Naive B cell (primary cell): ENCODE data around the gene MMP7. TPM values are rescaled to one million over a fixed set of nuclear protein-coding genes. Genes with fewer than 3 reads are reported as not detected.
A peak's percentile ranks its signal among the peaks of the same experiment; 100 is the strongest.

Experiments
- ATAC-seq, 2 donors: fragments of 150-1000 bp; cut with Tn5 transposase; 2 replicates each; pipeline ENCODE4 v1.10.0; 2021; ENCODE audit warnings: low read depth in 2 of 2, mild to moderate bottlenecking in 2 of 2, moderate library complexity in 2 of 2
- DNase-seq: peaks from one replicate; pipeline ENCODE4 v3.0.0; 2022
- H3K27ac Mint-ChIP-seq, 6 donors: one replicate each; pipeline ENCODE4 v1.8.0; 2020 to 2022; ENCODE audit warnings: mild to moderate bottlenecking in 6 of 6, mixed read lengths in 6 of 6, moderate library complexity in 5 of 6, inconsistent platforms in 2 of 6
- H3K27me3 Mint-ChIP-seq, 3 donors: one replicate each; pipeline ENCODE4 v1.8.0; 2021 to 2022; ENCODE audit warnings: mixed read lengths in 3 of 3, mild to moderate bottlenecking in 1 of 3
- H3K36me3 Mint-ChIP-seq, 2 donors: one replicate each; pipeline ENCODE4 v1.8.0; 2020 to 2022; ENCODE audit warnings: mixed read lengths in 2 of 2, inconsistent platforms in 1 of 2, mild to moderate bottlenecking in 1 of 2
- H3K4me1 Mint-ChIP-seq, 3 donors: one replicate each; pipeline ENCODE4 v1.8.0; 2020 to 2022; ENCODE audit warnings: mixed read lengths in 3 of 3, inconsistent platforms in 1 of 3, mild to moderate bottlenecking in 1 of 3, moderate library complexity in 1 of 3
- H3K4me3 Mint-ChIP-seq, 8 donors: one replicate each; pipeline ENCODE4 v1.8.0; 2020 to 2022; ENCODE audit warnings: mild to moderate bottlenecking in 8 of 8, mixed read lengths in 8 of 8, moderate library complexity in 8 of 8, inconsistent platforms in 2 of 8
- H3K9me3 Mint-ChIP-seq, 7 donors: one replicate each; pipeline ENCODE4 v1.8.0; 2020 to 2022; ENCODE audit warnings: mixed read lengths in 7 of 7, mild to moderate bottlenecking in 5 of 7, inconsistent platforms in 2 of 7, moderate library complexity in 1 of 7
- polyA plus RNA-seq, 6 donors: library from polyadenylated mRNA; unstranded; fragments of 300-500 nt; fragmentation: Illumina TruSeq; gene quantifications; one replicate each; pipeline ENCODE4 v1.2.3, GENCODE V29; 2021; ENCODE audit warnings: low read depth in 6 of 6

Gene MMP7
- polyA plus RNA-seq, 6 donors from 2014 or later, result 0.32 to 0.36 TPM; not detected in 4

GRCh38 chr11:102482433-102482832, 48.1 kb downstream of the MMP7 start:
- ATAC-seq, result no peak
- H3K4me3 Mint-ChIP-seq, result no peak overlapping the region
- H3K36me3 Mint-ChIP-seq, result no peaks in the 10 kb centered on the region
- H3K27ac Mint-ChIP-seq, result no peak overlapping the region
- no peak for DNase-seq
- peaks cover 0 to 9% (median 0%) of the 10 kb centered on the region in 3 donors for H3K27me3 Mint-ChIP-seq
- H3K4me1 Mint-ChIP-seq, result peaks cover 0 to 8% (median 0%) of the 10 kb centered on the region in 3 donors
- peaks cover 0 to 1% (median 0%) of the 10 kb centered on the region in 7 donors for H3K9me3 Mint-ChIP-seq

GRCh38 chr11:102479733-102480132, 50.8 kb downstream of the MMP7 start:
- peaks cover 6 to 22% (median 17%) of the 10 kb centered on the region in 3 donors for H3K4me1 Mint-ChIP-seq
- peaks cover 0 to 9% (median 0%) of the 10 kb centered on the region in 3 donors for H3K27me3 Mint-ChIP-seq
- H3K36me3 Mint-ChIP-seq, result no peaks in the 10 kb centered on the region
- H3K9me3 Mint-ChIP-seq, result no peaks in the 10 kb centered on the region
- no peak for DNase-seq
- no peak overlapping the region for H3K4me3 Mint-ChIP-seq
- no peak for ATAC-seq
- peak overlapping the region in 1 of 6 donors; percentile 12 for H3K27ac Mint-ChIP-seq

GRCh38 chr11:102478673-102479299, 51.8 kb downstream of the MMP7 start:
- Mint-ChIP-seq H3K9me3 (no peaks in the 10 kb centered on the region), H3K36me3 (no peaks in the 10 kb centered on the region), H3K4me3 (no peak overlapping the region), H3K27ac (no peak overlapping the region), H3K4me1 (peaks cover 15 to 32% (median 26%) of the 10 kb centered on the region in 3 donors), H3K27me3 (peaks cover 0 to 7% (median 0%) of the 10 kb centered on the region in 3 donors)
- ATAC-seq, result no peak
- no peak for DNase-seq

- H3K4me1 Mint-ChIP-seq, result peaks cover 16 to 34% (median 32%) of the 10 kb centered on the region in 3 donors
- peak overlapping the region in 5 of 6 donors; percentile 29 to 94 (median 70) for H3K27ac Mint-ChIP-seq
- H3K36me3 Mint-ChIP-seq, result no peaks in the 10 kb centered on the region
- no peaks in the 10 kb centered on the region for H3K9me3 Mint-ChIP-seq
- H3K4me3 Mint-ChIP-seq, result peak overlapping the region in 1 of 8 donors; percentile 57
- DNase-seq, result no peak
- no peak for ATAC-seq
- no peaks in the 10 kb centered on the region for H3K27me3 Mint-ChIP-seq
These were observed 53.7 kb downstream of the MMP7 start for GRCh38 chr11:102476812-102477211.

GRCh38 chr11:102476069-102476468, 54.5 kb downstream of the MMP7 start:
- peaks cover 17 to 34% (median 32%) of the 10 kb centered on the region in 3 donors for H3K4me1 Mint-ChIP-seq
- peak overlapping the region in 3 of 6 donors; percentile 70 to 94 (median 87) for H3K27ac Mint-ChIP-seq
- DNase-seq (no peak), ATAC-seq (no peak)
- H3K4me3 Mint-ChIP-seq, result no peak overlapping the region
- H3K36me3 Mint-ChIP-seq, result no peaks in the 10 kb centered on the region
- H3K9me3 Mint-ChIP-seq, result no peaks in the 10 kb centered on the region
- H3K27me3 Mint-ChIP-seq, result no peaks in the 10 kb centered on the region

- Mint-ChIP-seq H3K36me3 (no peaks in the 10 kb centered on the region), H3K9me3 (no peaks in the 10 kb centered on the region), H3K4me1 (peaks cover 27 to 50% (median 50%) of the 10 kb centered on the region in 3 donors), H3K4me3 (no peak overlapping the region), H3K27me3 (no peaks in the 10 kb centered on the region), H3K27ac (peak overlapping the region in 4 of 6 donors; percentile 89 to 96 (median 94))
- DNase-seq (no peak), ATAC-seq (no peak)
These were observed 57.0 kb downstream of the MMP7 start for GRCh38 chr11:102473543-102473942.

GRCh38 chr11:102472127-102472526, 58.4 kb downstream of the MMP7 start:
- Mint-ChIP-seq H3K27me3 (no peaks in the 10 kb centered on the region), H3K27ac (peak overlapping the region in 4 of 6 donors; percentile 9 to 89 (median 38)), H3K4me3 (peak overlapping the region in 1 of 8 donors; percentile 26), H3K36me3 (no peaks in the 10 kb centered on the region), H3K9me3 (no peaks in the 10 kb centered on the region), H3K4me1 (peaks cover 31 to 60% (median 51%) of the 10 kb centered on the region in 3 donors)
- ATAC-seq (no peak), DNase-seq (no peak)

- peaks cover 34 to 54% (median 44%) of the 10 kb centered on the region in 3 donors for H3K4me1 Mint-ChIP-seq
- H3K9me3 Mint-ChIP-seq, result no peaks in the 10 kb centered on the region
- H3K36me3 Mint-ChIP-seq, result no peaks in the 10 kb centered on the region
- DNase-seq (no peak), ATAC-seq (no peak)
- peak overlapping the region in 2 of 6 donors; percentile 47 to 49 for H3K27ac Mint-ChIP-seq
- peak overlapping the region in 1 of 8 donors; percentile 5 for H3K4me3 Mint-ChIP-seq
- H3K27me3 Mint-ChIP-seq, result no peaks in the 10 kb centered on the region
These were observed 59.1 kb downstream of the MMP7 start for GRCh38 chr11:102471474-102471873.

Other genes starting within 250 kb of the MMP7 start
- gene BIRC3, start 213.3 kb downstream of the MMP7 start, polyA plus RNA-seq, result 100 to 1,000 TPM; 181 to 263 (median 232) TPM
- 10 to 100 TPM; 28.2 to 43.9 (median 35.6) TPM for gene BIRC2, start 183.5 kb downstream of the MMP7 start, polyA plus RNA-seq
- gene TMEM123, start 78.0 kb downstream of the MMP7 start, polyA plus RNA-seq, result 100 to 1,000 TPM; 429 to 518 (median 477) TPM
- gene MMP20, start 94.6 kb upstream of the MMP7 start, polyA plus RNA-seq, result not detected
- gene MMP27, start 175.0 kb upstream of the MMP7 start, polyA plus RNA-seq, result not detected
- under 1 TPM in 1 of 6 donors, not detected in 5; 0.37 TPM for gene MMP8, start 194.2 kb upstream of the MMP7 start, polyA plus RNA-seq
- not detected for gene MMP10, start 249.9 kb upstream of the MMP7 start, polyA plus RNA-seq